ENCODE results near the gene UNC5B.
A peak's percentile ranks its signal among the peaks of the same experiment; 100 is the strongest.

Gene UNC5B

GRCh38 chr10:71212318-71213126 is at the start of gene UNC5B:
Gene UNC5B (plus strand): TSS chr10:71212570. CDS start chr10:71212986, 416 bp downstream.
- TF ChIP-seq CTCF (conservative IDR thresholded peaks at IDR 0.05) (no peak; the same call in 1 of the 2 replicates), ZFX (IDR thresholded peaks at IDR 0.05) (no peak)

GRCh38 chr10:71173466-71173865 is 38.9 kb upstream of the UNC5B start:
- no peak overlapping the region for H3K27ac ChIP-seq
- TF ChIP-seq CTCF (conservative IDR thresholded peaks at IDR 0.05), result no peak
- TF ChIP-seq ZFX (IDR thresholded peaks at IDR 0.05), result no peak

More at GRCh38 chr10:71212318-71213126, at the start of gene UNC5B:
- H3K27ac ChIP-seq, result peak within 1 kb of the TSS; percentile 28

- TF ChIP-seq ZFX (IDR thresholded peaks at IDR 0.05), result no peak
- TF ChIP-seq CTCF (conservative IDR thresholded peaks at IDR 0.05), result no peak
- no peak overlapping the region for H3K27ac ChIP-seq
Observed at GRCh38 chr10:71176661-71177060, 35.7 kb upstream of the UNC5B start.

- no peak for TF ChIP-seq ZFX (IDR thresholded peaks at IDR 0.05)
- no peak for TF ChIP-seq CTCF (conservative IDR thresholded peaks at IDR 0.05)
- H3K27ac ChIP-seq, result no peak overlapping the region
Observed at GRCh38 chr10:71177651-71178199, 34.6 kb upstream of the UNC5B start.

GRCh38 chr10:71178880-71179279 is 33.5 kb upstream of the UNC5B start:
- H3K27ac ChIP-seq, result no peak overlapping the region
- TF ChIP-seq CTCF (conservative IDR thresholded peaks at IDR 0.05) (no peak), ZFX (IDR thresholded peaks at IDR 0.05) (no peak)

- TF ChIP-seq CTCF (conservative IDR thresholded peaks at IDR 0.05) (no peak), ZFX (IDR thresholded peaks at IDR 0.05) (no peak)
- no peak overlapping the region for H3K27ac ChIP-seq
Observed at GRCh38 chr10:71179382-71179781, 33.0 kb upstream of the UNC5B start.

GRCh38 chr10:71184421-71184820 is 27.9 kb upstream of the UNC5B start:
- TF ChIP-seq CTCF (conservative IDR thresholded peaks at IDR 0.05), result no peak
- no peak for TF ChIP-seq ZFX (IDR thresholded peaks at IDR 0.05)
- no peak overlapping the region for H3K27ac ChIP-seq
